Neutrophil (primary cell): ENCODE results near the gene CREBBP.
"Not testable (repeated sequence)": the region's sequence is repeated elsewhere in the genome, so short reads cannot be mapped to it uniquely, and the experiment has no call there.

Experiments used
- H3K27ac ChIP-seq: fragments of 200-600 bp; sonication (generic); 2 replicates; pipeline ENCODE4 v1.5.1; 2016; ENCODE audit warnings: mild to moderate bottlenecking, moderate library complexity
- H3K27me3 ChIP-seq: fragments of 200-600 bp; sonication (generic); 2 replicates; pipeline ENCODE4 v1.6.0; 2016; ENCODE audit warnings: mild to moderate bottlenecking
- H3K36me3 ChIP-seq: fragments of 200-600 bp; sonication (generic); 2 replicates; pipeline ENCODE4 v1.5.1; 2017
- H3K4me1 ChIP-seq, 2 experiments: fragments of 200-600 bp in 1 of 2; sonication (generic) in 1 of 2; 1 replicate in 1 of 2; 2 replicates in 1 of 2; pipeline versions ENCODE4 v1.5.1 to v1.6.1; 2013 to 2016; ENCODE audit warnings: low read depth in 1 of 2, low read length in 1 of 2, mild to moderate bottlenecking in 1 of 2, moderate library complexity in 1 of 2; ENCODE audit not compliant: control insufficient read depth in 1 of 2, insufficient read depth in 1 of 2
- H3K4me3 ChIP-seq, 2 experiments: fragments of 200-600 bp in 1 of 2; sonication (generic) in 1 of 2; 1 replicate in 1 of 2; 2 replicates in 1 of 2; pipeline ENCODE4 v1.5.1; 2013 to 2016; ENCODE audit warnings: low read depth in 1 of 2, low read length in 1 of 2, mild to moderate bottlenecking in 1 of 2, moderate library complexity in 1 of 2
- H3K9me3 ChIP-seq: fragments of 200-600 bp; sonication (generic); 2 replicates; pipeline ENCODE4 v1.5.1; 2016
- TF ChIP-seq, protein P1 (sequence below): fragments of 200-600 bp; sonication (generic); IDR thresholded peaks from 2 replicates; pipeline ENCODE4 v1.5.1; 2016; ENCODE audit warnings: antibody characterized with exemption

The CREBBP gene

DNA sequence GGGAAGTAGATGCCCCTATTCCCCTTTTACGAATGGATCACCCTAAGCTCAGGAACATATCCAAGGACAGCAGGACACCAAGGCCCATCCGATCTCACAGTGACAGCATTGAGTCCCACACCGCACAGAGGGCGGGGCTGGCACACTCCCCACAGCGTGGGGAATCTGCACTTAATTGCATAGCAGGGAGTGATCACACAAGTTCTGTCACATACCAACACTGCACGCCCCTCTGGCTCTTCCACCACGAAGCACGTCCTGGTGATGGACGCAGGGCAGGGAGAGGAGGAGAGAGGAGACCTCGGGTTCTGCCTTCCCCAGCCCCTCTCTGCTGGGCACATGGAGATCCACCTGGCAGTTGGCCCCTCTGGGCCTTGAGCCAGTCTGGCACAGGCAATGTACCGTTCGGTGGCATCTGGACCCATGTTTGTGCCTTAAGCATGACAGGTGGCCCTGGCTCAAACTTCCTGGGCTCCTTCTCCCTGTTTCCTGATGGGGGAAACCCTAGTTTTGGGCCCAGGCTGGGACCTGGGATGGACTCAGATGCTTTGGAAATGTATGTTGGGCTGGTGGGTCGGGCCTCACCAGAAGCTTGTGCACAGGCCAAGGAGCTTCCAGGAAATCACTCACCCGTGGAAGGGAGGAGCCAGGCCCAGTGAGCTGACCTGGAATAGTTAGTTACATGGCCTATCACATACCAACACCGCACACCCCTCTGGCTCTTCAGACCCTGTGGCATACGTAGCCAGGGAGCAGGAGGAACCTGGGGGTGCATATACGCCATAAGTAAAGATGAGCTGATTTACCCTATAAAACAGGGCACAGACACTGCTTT, 35.1 kb upstream of the CREBBP start:
- Histone ChIP-seq H3K36me3 (no peaks in the 10 kb centered on the region), H3K27ac (no peak overlapping the region), H3K4me3 (no peak overlapping the region), H3K9me3 (no peaks in the 10 kb centered on the region), H3K27me3 (no peaks in the 10 kb centered on the region), H3K4me1 (no peaks in the 10 kb centered on the region)
- TF ChIP-seq, protein P1, sequence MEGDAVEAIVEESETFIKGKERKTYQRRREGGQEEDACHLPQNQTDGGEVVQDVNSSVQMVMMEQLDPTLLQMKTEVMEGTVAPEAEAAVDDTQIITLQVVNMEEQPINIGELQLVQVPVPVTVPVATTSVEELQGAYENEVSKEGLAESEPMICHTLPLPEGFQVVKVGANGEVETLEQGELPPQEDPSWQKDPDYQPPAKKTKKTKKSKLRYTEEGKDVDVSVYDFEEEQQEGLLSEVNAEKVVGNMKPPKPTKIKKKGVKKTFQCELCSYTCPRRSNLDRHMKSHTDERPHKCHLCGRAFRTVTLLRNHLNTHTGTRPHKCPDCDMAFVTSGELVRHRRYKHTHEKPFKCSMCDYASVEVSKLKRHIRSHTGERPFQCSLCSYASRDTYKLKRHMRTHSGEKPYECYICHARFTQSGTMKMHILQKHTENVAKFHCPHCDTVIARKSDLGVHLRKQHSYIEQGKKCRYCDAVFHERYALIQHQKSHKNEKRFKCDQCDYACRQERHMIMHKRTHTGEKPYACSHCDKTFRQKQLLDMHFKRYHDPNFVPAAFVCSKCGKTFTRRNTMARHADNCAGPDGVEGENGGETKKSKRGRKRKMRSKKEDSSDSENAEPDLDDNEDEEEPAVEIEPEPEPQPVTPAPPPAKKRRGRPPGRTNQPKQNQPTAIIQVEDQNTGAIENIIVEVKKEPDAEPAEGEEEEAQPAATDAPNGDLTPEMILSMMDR = no peak

DNA sequence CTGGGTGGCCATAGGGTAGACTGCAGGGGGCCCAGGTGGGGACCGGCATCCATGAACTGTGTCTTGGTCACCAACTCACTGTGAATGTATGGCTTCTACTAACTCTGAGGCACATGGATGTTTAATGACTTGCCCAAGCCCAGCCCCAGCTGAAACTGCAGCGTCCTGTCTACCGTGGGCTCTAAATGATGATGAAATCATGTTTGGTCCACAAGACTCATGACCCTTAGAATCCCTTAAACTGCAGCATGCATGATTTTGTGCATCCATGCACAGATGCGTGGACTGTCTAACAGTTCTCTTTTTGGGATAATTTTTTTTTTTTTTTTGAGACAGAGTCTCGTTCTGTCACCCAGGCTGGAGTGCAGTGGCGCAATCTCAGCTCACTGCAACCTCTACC, 32.4 kb upstream of the CREBBP start:
- Histone ChIP-seq H3K36me3 (no peaks in the 10 kb centered on the region), H3K27me3 (no peaks in the 10 kb centered on the region), H3K4me1 (no peaks in the 10 kb centered on the region), H3K27ac (no peak overlapping the region), H3K4me3 (no peak overlapping the region), H3K9me3 (no peaks in the 10 kb centered on the region)
- TF ChIP-seq, protein P1 = no peak

DNA sequence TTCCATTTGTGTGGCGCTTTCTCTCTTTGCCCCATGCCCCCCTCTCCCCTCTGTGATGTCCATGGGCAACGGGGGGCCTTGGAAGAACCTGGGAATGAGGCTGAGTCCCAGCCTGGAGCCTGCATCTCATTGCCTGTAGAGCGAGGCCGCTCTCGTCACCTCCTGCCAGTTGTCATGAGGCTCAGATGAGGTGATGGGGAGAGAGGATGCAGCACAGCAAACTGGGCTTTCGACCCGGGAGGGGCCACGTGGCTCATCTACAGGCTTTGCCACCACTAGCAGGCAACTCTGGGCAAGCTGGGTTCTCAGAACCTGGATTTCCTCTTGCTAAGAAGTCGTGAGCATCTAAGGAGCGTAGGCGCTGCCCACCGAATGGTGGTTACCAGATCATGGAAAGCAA, 31.9 kb upstream of the CREBBP start:
- H3K27me3 ChIP-seq = no peaks in the 10 kb centered on the region
- H3K4me1 ChIP-seq = no peaks in the 10 kb centered on the region
- H3K27ac ChIP-seq = no peak overlapping the region
- no peaks in the 10 kb centered on the region for H3K36me3 ChIP-seq
- no peak overlapping the region for H3K4me3 ChIP-seq
- H3K9me3 ChIP-seq = no peaks in the 10 kb centered on the region
- TF ChIP-seq, protein P1 = no peak

DNA sequence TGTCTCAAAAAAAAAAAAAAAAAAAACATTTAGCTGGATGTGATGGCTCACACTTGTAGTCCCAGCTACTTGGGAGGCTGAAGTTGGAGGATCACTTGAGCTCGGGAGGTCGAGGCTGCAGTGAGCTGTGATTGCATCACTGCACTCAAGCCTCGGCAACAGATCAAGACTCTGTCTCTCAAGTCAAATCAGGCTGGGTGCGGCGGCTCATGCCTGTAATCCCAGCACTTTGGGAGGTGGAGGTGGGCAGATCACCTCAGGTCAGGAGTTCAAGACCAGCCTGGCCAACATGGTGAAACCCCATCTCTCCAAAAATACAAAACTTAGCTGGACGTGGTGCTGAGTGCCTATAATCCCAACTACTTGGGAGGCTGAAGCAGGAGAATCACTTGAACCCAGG, 31.2 kb upstream of the CREBBP start:
- H3K9me3 ChIP-seq, H3K4me3 ChIP-seq, H3K27ac ChIP-seq, H3K27me3 ChIP-seq, H3K4me1 ChIP-seq, H3K36me3 ChIP-seq: not testable (repeated sequence)

DNA sequence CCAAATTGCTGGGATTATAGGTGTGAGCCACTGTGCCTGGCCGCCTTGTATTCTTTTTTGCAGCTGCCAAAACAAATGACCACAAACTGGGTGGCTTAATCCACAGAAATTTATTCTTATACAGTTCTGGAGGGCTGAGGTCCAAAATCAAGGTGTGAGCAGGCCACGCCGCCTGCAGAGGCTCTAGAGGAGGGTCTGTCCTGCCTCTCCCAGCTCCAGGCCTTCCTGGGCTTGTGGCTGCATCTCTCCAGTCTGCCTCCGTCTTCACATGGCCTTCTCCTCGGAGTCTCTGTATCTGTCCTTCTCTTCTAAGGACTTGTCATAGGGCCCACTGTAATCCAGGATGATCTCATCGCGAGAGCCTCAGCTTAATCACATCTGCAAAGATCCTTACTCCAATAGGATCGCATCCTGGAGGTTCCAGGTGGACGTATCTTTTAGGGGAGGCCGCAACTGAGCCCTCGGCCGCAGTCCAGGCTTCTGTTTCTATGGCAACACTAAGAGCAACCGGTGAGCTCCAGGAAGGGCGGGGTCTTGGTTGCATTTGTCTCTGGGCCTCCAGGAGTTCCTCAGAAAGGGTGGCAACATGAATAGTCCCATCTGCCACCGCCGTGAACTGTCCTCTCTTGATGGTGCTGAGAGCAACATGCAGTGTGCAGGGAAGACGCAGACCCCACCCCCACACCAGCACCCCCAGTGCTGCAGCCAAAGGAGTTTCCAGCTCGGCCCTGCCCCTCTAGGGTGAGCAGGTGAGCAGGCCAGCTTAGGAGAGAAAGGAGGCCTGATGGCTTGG, 29.5 kb upstream of the CREBBP start:
- no peaks in the 10 kb centered on the region for H3K9me3 ChIP-seq
- H3K36me3 ChIP-seq = no peaks in the 10 kb centered on the region
- peaks cover 13% of the 10 kb centered on the region for H3K27me3 ChIP-seq
- no peak overlapping the region for H3K27ac ChIP-seq
- no peak overlapping the region for H3K4me3 ChIP-seq
- TF ChIP-seq, protein P1 = no peak
- no peaks in the 10 kb centered on the region for H3K4me1 ChIP-seq

DNA sequence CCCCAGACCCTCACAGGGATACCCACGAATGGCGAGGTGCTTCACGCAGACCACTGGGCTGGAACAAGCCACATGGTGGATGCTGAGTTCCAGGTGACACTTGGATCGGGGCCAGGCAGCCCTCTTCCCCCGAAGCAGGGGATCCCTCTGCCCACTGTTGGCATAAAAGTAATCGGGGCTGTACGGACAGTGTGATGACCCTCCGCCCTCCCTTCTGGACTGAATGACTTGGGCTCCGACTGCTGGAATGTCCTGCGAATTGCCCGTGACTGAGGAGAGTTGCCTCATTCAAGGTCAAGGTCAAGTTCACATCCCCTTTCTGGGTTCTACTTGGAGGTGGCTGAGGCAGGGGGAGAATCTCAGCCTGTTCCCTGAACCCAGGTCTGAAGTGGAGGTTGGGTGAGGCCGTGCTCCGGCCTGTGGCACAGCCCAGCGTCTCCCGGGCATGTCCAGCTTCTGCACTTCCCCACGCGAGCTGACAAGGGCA, 28.5 kb upstream of the CREBBP start:
- no peaks in the 10 kb centered on the region for H3K36me3 ChIP-seq
- no peak overlapping the region for H3K27ac ChIP-seq
- H3K4me3 ChIP-seq = no peak overlapping the region
- no peaks in the 10 kb centered on the region for H3K9me3 ChIP-seq
- no peaks in the 10 kb centered on the region for H3K4me1 ChIP-seq
- TF ChIP-seq, protein P1 = no peak
- peaks cover 13% of the 10 kb centered on the region for H3K27me3 ChIP-seq
